Measurements from ENCODE around the gene IFNAR2. TPM values are rescaled to one million over a fixed set of nuclear protein-coding genes. Genes with fewer than 3 reads are reported as not detected.

The IFNAR2 gene
- total RNA-seq, 1 donor from 2014 or later = 20.3 TPM

- Mint-ChIP-seq H3K27me3 (ENCODE audit: low read depth) (no peaks in the 10 kb centered on the region), H3K36me3 (peaks cover 66% of the 10 kb centered on the region), H3K4me3 (no peak overlapping the region), H3K9me3 (peaks cover 8% of the 10 kb centered on the region), H3K27ac (no peak overlapping the region), H3K4me1 (no peaks in the 10 kb centered on the region)
- DNase-seq (ENCODE audit: low spot score in 2 of 2, unreplicated experiment in 2 of 2) = no peak
- TF ChIP-seq CTCF (IDR thresholded peaks at IDR 0.05; ENCODE audit: unreplicated experiment) = no peak
These were observed 25.0 kb downstream of the IFNAR2 start for GRCh38 chr21:33254766-33255165.

- Mint-ChIP-seq H3K27ac (no peak overlapping the region), H3K9me3 (peaks cover 8% of the 10 kb centered on the region), H3K27me3 (ENCODE audit: low read depth) (no peaks in the 10 kb centered on the region), H3K4me1 (no peaks in the 10 kb centered on the region), H3K4me3 (no peak overlapping the region), H3K36me3 (peaks cover 60% of the 10 kb centered on the region)
- TF ChIP-seq CTCF (IDR thresholded peaks at IDR 0.05; ENCODE audit: unreplicated experiment) = no peak
- no peak for DNase-seq (ENCODE audit: low spot score in 2 of 2, unreplicated experiment in 2 of 2)
These were observed 25.7 kb downstream of the IFNAR2 start for GRCh38 chr21:33255404-33255803.

- Mint-ChIP-seq H3K4me3 (no peak overlapping the region), H3K9me3 (peaks cover 8% of the 10 kb centered on the region), H3K27me3 (ENCODE audit: low read depth) (no peaks in the 10 kb centered on the region), H3K4me1 (no peaks in the 10 kb centered on the region), H3K27ac (no peak overlapping the region), H3K36me3 (peaks cover 55% of the 10 kb centered on the region)
- no peak for DNase-seq (ENCODE audit: low spot score in 2 of 2, unreplicated experiment in 2 of 2)
- no peak for TF ChIP-seq CTCF (IDR thresholded peaks at IDR 0.05; ENCODE audit: unreplicated experiment)
These were observed 26.3 kb downstream of the IFNAR2 start for GRCh38 chr21:33256019-33256418.

DNA sequence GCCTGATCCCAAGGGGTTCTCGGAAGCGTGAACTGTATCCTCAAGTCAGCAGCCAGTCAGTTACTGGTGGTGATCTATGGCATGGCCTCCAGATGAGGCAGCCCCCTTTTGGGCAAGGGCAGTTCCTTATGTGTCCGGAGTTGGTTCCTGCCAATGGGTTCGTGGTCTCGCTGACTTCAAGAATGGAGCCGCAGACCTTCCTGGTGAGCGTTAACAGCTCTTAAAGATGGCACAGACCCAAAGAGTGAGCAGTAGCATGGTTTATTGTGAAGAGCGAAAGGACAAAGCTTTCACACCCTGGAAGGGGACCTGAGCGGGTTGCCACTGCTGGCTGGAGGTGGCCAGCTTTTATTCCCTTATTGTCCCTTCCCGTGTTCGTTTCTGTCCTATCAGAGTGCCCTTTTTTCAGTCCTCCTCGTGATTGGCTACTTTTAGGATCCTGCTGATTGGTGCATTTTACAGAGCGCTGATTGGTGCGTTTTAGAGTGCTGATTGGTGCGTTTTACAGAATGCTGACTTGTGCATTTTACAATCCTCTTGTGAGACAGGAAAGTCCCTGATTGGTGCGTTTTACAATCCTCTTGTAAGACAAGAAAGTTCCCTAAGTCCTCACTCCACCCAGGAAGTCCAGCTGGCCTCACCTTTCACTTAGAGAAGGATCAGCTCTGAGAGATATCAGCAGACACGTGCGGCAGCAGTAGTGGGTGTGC, 27.5 kb downstream of the IFNAR2 start:
- TF ChIP-seq CTCF (IDR thresholded peaks at IDR 0.05; ENCODE audit: unreplicated experiment) = no peak
- H3K27ac Mint-ChIP-seq = no peak overlapping the region
- H3K4me1 Mint-ChIP-seq = no peaks in the 10 kb centered on the region
- no peak overlapping the region for H3K4me3 Mint-ChIP-seq
- H3K36me3 Mint-ChIP-seq = peaks cover 46% of the 10 kb centered on the region
- no peak for DNase-seq (ENCODE audit: low spot score in 2 of 2, unreplicated experiment in 2 of 2)
- H3K9me3 Mint-ChIP-seq = peaks cover 8% of the 10 kb centered on the region
- H3K27me3 Mint-ChIP-seq (ENCODE audit: low read depth) = no peaks in the 10 kb centered on the region

DNA sequence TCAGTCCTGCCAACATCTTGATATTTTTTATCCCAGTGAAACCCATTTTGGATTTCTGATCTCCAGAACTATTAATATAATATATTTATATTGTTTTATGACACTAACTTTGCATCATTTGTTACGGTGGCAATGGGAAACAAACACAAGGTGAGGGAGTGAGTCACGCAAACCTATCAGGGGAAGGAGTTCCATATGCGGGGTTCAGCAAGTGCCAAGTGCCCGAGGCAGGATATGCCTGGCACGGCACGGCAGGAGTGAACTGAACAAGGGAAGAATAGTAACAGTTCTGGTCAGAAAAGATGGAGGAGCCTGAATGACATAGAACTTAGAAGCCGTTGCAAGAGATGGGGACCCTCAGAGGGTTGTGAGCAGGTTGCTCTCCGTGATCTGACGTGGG, 28.7 kb downstream of the IFNAR2 start:
- peaks cover 8% of the 10 kb centered on the region for H3K9me3 Mint-ChIP-seq
- no peak for TF ChIP-seq CTCF (IDR thresholded peaks at IDR 0.05; ENCODE audit: unreplicated experiment)
- H3K4me3 Mint-ChIP-seq = no peak overlapping the region
- H3K4me1 Mint-ChIP-seq = no peaks in the 10 kb centered on the region
- no peaks in the 10 kb centered on the region for H3K27me3 Mint-ChIP-seq (ENCODE audit: low read depth)
- H3K36me3 Mint-ChIP-seq = peaks cover 39% of the 10 kb centered on the region
- no peak overlapping the region for H3K27ac Mint-ChIP-seq
- no peak for DNase-seq (ENCODE audit: low spot score in 2 of 2, unreplicated experiment in 2 of 2)

All from mesothelial cell of epicardium (in vitro differentiated cells).